HG02943 (cell line): Measurements from ENCODE around the gene MAML2.

Experiments
- ATAC-seq: cut with Tn5 transposase; IDR thresholded peaks from one replicate; pipeline ENCODE4 v1.9.1; 2021; ENCODE audit warnings: mild to moderate bottlenecking, low read depth, moderate library complexity; ENCODE audit not compliant: unreplicated experiment

Gene MAML2

GRCh38 chr11:95943546-95943945, 399.4 kb downstream of the MAML2 start:
- ATAC-seq, result no peak

DNA sequence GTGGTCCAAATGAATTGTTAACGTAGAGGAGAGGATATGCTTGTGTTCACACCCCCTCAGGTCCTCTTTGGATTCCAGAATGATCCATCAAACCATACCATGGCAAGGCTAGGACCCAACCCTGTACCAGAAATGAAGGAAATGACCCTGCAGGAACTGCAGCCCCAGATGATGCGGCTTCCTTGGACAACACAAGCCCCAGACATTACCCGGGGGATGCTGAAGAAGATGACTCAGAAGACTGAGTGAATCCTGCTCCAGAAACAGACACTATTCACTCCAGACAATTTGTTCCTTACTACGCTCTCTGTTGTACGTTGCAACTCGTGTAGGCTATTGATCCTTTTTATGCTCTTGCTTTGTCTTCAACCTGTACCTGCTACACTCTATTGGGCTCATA, 403.9 kb downstream of the MAML2 start:
- ATAC-seq, result no peak

GRCh38 chr11:95937358-95937757, 405.6 kb downstream of the MAML2 start:
- no peak for ATAC-seq

- no peak for ATAC-seq
These were observed 409.4 kb downstream of the MAML2 start for GRCh38 chr11:95933594-95933993.

DNA sequence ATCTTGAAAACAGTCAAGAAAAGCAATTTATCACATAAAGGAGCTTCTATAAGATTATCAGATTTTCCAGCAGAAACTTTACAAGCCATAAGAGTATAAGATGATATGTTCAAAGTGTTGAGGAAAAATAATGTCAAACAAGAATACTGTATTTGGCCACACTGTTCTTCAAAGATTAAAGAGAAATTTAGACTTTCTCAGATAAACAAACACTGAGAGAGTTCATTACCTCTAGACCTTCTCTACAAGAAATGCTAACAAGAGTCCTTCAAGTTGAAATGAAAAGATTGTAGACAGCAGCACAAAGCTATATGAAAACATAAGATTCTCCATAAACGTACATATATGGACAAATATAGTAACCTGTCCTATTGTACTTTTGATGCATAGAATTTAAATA, 411.1 kb downstream of the MAML2 start:
- no peak for ATAC-seq

DNA sequence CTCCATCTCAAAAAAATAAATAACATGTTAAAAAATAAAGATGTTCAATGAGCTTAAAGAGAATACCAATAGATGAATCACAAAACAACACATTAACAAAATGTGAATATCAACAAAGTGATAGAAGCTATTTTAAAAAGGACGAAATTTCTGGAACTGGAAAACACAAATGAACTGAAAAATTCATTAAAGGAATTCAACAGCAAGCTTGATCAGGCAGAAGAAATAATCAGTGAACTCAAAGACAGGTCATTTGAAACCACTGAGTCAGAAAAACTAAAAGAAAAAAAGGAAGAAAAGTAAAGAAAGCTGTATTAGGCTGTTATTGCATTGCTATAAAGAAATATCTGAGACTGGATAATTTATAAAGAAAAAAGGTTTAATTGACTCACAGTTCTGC, 412.0 kb downstream of the MAML2 start:
- no peak for ATAC-seq

- no peak for ATAC-seq
These were observed 416.3 kb downstream of the MAML2 start for GRCh38 chr11:95926726-95927125.
